Keratinocyte (primary cell): ENCODE results near the gene PIM3. TPM values are rescaled to one million over a fixed set of nuclear protein-coding genes. Genes with fewer than 3 reads are reported as not detected.

Experiments used
- DNase-seq: peaks from one replicate; pipeline ENCODE4 v3.0.0-alpha.2; 2011; ENCODE audit warnings: low read depth, missing footprints, low spot score
- FAIRE-seq: peaks from 2 replicates; lab custom pipeline; 2011; peaks lifted over from hg19 to GRCh38; lab: Jason Lieb, UNC
- H2AFZ ChIP-seq: 2 replicates; pipeline ENCODE4 v1.6.0; 2012; ENCODE audit warnings: low read length, control low read depth, inconsistent platforms; ENCODE audit not compliant: control insufficient read depth
- H3K27ac ChIP-seq: 2 replicates; pipeline ENCODE4 v1.5.1; 2011; ENCODE audit warnings: low read length; ENCODE audit not compliant: control insufficient read depth, insufficient read depth
- H3K27me3 ChIP-seq: 3 replicates; pipeline ENCODE4 v1.6.0; 2011; ENCODE audit warnings: low read length; ENCODE audit not compliant: control insufficient read depth, insufficient read depth; ENCODE audit errors: extremely low read depth
- H3K36me3 ChIP-seq, 2 experiments: 2 replicates in 1 of 2; 3 replicates in 1 of 2; pipeline ENCODE4 v1.5.1; 2011; ENCODE audit warnings: low read length in 2 of 2, mild to moderate bottlenecking in 1 of 2; ENCODE audit not compliant: control insufficient read depth in 2 of 2, insufficient read depth in 2 of 2; ENCODE audit errors: extremely low read depth in 1 of 2
- H3K4me1 ChIP-seq: 3 replicates; pipeline ENCODE4 v1.5.1; 2011; ENCODE audit warnings: low read length; ENCODE audit not compliant: control insufficient read depth, insufficient read depth; ENCODE audit errors: extremely low read depth
- H3K4me2 ChIP-seq: 3 replicates; pipeline ENCODE4 v1.6.0; 2011; ENCODE audit warnings: low read depth, low read length; ENCODE audit not compliant: control insufficient read depth, insufficient read depth; ENCODE audit errors: extremely low read depth
- H3K4me3 ChIP-seq, 3 experiments: fragments of 200-600 bp in 1 of 3; sonication (generic) in 1 of 3; 2 replicates in 2 of 3; 3 replicates in 1 of 3; pipeline ENCODE4 v1.5.1; 2011 to 2016; ENCODE audit warnings: low read length in 3 of 3, mild to moderate bottlenecking in 3 of 3, control low read depth in 2 of 3, inconsistent platforms in 1 of 3, low read depth in 1 of 3, mixed read lengths in 1 of 3, mixed run types in 1 of 3, moderate library complexity in 1 of 3; ENCODE audit not compliant: control insufficient read depth in 2 of 3, insufficient read depth in 2 of 3; ENCODE audit errors: extremely low read depth in 1 of 3
- H3K79me2 ChIP-seq: 2 replicates; pipeline ENCODE4 v1.6.0; 2012; ENCODE audit warnings: low read length; ENCODE audit not compliant: control insufficient read depth, insufficient read depth
- H3K9ac ChIP-seq: 3 replicates; pipeline ENCODE4 v1.6.0; 2011; ENCODE audit warnings: low read length; ENCODE audit not compliant: control insufficient read depth, insufficient read depth; ENCODE audit errors: extremely low read depth
- H3K9me1 ChIP-seq: 3 replicates; pipeline ENCODE4 v1.6.0; 2011; ENCODE audit warnings: low read length; ENCODE audit not compliant: control insufficient read depth, insufficient read depth; ENCODE audit errors: extremely low read depth
- H3K9me3 ChIP-seq: 2 replicates; pipeline ENCODE4 v1.5.1; 2012; ENCODE audit warnings: low read depth, low read length; ENCODE audit not compliant: control insufficient read depth
- H4K20me1 ChIP-seq: 3 replicates; pipeline ENCODE4 v1.6.0; 2011; ENCODE audit warnings: low read length; ENCODE audit not compliant: control insufficient read depth, insufficient read depth; ENCODE audit errors: extremely low read depth
- CTCF ChIP-seq, 3 experiments: IDR thresholded peaks in 1 of 3; conservative IDR thresholded peaks in 1 of 3; optimal IDR thresholded peaks in 1 of 3; 2 replicates in 2 of 3; 3 replicates in 1 of 3; pipeline versions ENCODE3 to v1.5.1; 2011; ENCODE audit warnings: low read length in 3 of 3, mild to moderate bottlenecking in 3 of 3, moderate library complexity in 2 of 3, control low read depth in 1 of 3, inconsistent platforms in 1 of 3; ENCODE audit not compliant: insufficient read depth in 2 of 3; ENCODE audit errors: extremely low read depth in 1 of 3
- EZH2 ChIP-seq: IDR thresholded peaks from one replicate; pipeline ENCODE4 v1.6.1; 2012; ENCODE audit warnings: inconsistent platforms, mild to moderate bottlenecking, low read length, moderate library complexity
- dilution Hi-C: fragments of 300-500 bp; cut with MboI; formaldehyde crosslinking; loops from one replicate; pipeline ENCODE4 v1.7.0; 2020; ENCODE audit warnings: low sequenced_read_pairs; ENCODE audit not compliant: extremely low pct_ligation_motif_present
- polyA plus RNA-seq, 5 experiments: library from polyadenylated mRNA; depleted of rRNA in 3 of 5; stranded (reverse) in 3 of 5; stranded (forward) in 1 of 5; unstranded in 1 of 5; fragments of >200 nt; gene quantifications; 1 replicate in 1 of 5; 2 replicates in 3 of 5; 3 replicates in 1 of 5; pipeline versions ENCODE4 v1.2.1 to v1.2.3, GENCODE V29; 2011 to 2012; ENCODE audit warnings: missing spikeins in 2 of 5, low read depth in 1 of 5, low replicate concordance in 1 of 5

Gene PIM3
- polyA plus RNA-seq, 1 donor (not counting 4 experiments of a cell fraction or from before 2014, with no cell fraction given) = 3.4 TPM

GRCh38 chr22:49953680-49954344, 6.8 kb upstream of the PIM3 start:
- dilution Hi-C loops = no loop called here
- Histone ChIP-seq H3K9me1 (no peaks in the 10 kb centered on the region), H3K4me2 (no peak overlapping the region), H4K20me1 (no peaks in the 10 kb centered on the region), H3K4me3 (no peak overlapping the region), H3K27ac (no peak overlapping the region), H3K9me3 (no peaks in the 10 kb centered on the region), H3K27me3 (no peaks in the 10 kb centered on the region), H3K36me3 (no peaks in the 10 kb centered on the region), H3K4me1 (peaks cover 27% of the 10 kb centered on the region), H2AFZ (no peak overlapping the region), H3K79me2 (no peaks in the 10 kb centered on the region), H3K9ac (no peak overlapping the region)
- DNase-seq = no peak
- FAIRE-seq = no peak
- TF ChIP-seq CTCF (optimal IDR thresholded peaks at IDR 0.05 in 1 of 3, IDR thresholded peaks at IDR 0.05 in 1 of 3, conservative IDR thresholded peaks at IDR 0.05 in 1 of 3; ENCODE audit: extremely low read depth in 1 of 3, insufficient read depth in 2 of 3, low read length in 3 of 3) (no peak), EZH2 (no peak)

- H2AFZ ChIP-seq = no peak overlapping the region
- peaks cover 27% of the 10 kb centered on the region for H3K4me1 ChIP-seq
- no peak overlapping the region for H3K4me3 ChIP-seq
- dilution Hi-C loops = no loop called here
- no peak for TF ChIP-seq CTCF (optimal IDR thresholded peaks at IDR 0.05 in 1 of 3, IDR thresholded peaks at IDR 0.05 in 1 of 3, conservative IDR thresholded peaks at IDR 0.05 in 1 of 3; ENCODE audit: extremely low read depth in 1 of 3, insufficient read depth in 2 of 3, low read length in 3 of 3)
- TF ChIP-seq EZH2 = no peak
- no peak overlapping the region for H3K4me2 ChIP-seq
- DNase-seq = no peak
- H3K9me3 ChIP-seq = no peaks in the 10 kb centered on the region
- no peaks in the 10 kb centered on the region for H3K36me3 ChIP-seq
- no peak overlapping the region for H3K27ac ChIP-seq
- no peaks in the 10 kb centered on the region for H3K9me1 ChIP-seq
- H3K27me3 ChIP-seq = no peaks in the 10 kb centered on the region
- no peaks in the 10 kb centered on the region for H3K79me2 ChIP-seq
- FAIRE-seq = no peak
- H3K9ac ChIP-seq = no peak overlapping the region
- H4K20me1 ChIP-seq = no peaks in the 10 kb centered on the region
Measured at GRCh38 chr22:49954354-49954753, 6.2 kb upstream of the PIM3 start.
